ENCODE results near the gene SIPA1L2.

SIPA1L2 gene

GRCh38 chr1:232589812-232590743 lies 39.9 kb downstream of the SIPA1L2 start:
- DNase-seq (ENCODE audit: low read depth) = no peak

DNA sequence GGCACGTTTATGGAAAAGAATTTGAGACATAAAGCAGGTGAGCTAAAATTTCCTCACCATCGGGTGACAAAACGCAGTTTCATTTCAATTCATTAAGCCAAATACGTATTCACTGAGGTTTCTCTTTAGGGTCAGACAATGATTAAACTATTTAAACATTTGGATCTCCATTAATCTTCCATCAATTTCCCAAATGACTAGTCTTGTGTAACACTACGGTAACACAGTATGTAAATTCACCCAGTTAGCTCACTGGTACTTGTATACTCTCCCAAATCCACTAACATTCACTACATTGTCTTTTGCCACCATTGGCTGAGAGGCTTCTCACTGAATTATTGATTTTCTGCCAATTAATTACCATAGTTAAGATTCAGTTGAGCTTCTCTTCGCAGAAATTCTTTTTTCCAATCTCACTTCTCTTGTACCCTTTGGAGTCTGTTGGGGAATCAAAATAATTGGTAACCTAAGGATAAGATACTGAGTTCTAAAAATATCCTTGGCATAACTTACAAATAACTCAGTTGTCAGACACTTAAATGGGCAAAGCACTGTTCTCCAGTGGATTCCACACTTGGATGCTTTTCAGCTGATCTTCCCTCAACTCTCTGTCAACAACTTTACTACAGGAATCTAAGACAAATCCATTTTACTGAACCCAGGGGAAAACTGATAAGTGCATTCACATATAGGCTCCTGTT lies 40.7 kb downstream of the SIPA1L2 start:
- DNase-seq (ENCODE audit: low read depth) = no peak

DNA sequence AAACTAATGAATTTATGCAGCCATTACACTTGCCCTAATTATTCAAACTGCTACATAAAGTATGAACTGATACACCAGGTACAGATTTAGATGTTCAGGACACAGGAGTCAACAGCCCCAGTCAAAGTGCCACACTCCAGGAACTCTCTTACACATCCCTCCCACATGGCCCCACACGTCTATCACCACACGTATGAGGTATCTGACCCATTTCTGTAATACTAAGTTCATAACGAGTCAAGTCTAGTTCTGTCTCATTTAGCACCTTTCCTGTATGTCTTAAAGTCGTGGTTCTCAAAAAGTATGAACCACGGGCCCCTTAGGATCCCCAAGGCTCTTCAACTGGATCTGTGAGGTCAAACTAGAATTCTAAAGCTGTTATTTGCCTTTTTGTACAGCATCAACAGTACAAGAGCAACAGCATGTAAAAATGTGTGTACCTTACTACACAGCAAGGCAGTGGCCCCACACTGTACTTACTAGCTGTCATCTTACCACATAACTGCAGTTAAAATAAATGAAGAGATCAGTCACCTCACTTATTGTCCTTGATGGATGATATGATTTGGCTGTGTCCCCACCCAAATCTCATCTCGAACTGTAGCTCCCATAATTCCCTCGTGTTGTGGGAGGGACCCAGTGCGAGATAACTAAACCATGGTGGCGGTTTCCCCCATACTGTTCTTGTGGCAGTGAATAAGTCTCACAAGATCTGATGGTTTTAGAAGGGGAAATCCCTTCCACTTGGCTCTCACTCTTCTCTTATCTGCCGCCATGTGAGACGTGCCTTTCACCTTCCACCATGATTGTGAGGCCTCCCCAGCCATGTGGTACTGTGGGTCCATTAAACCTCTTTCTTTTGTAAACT lies 42.6 kb downstream of the SIPA1L2 start:
- no peak for DNase-seq (ENCODE audit: low read depth)

GRCh38 chr1:232586679-232587078 lies 43.3 kb downstream of the SIPA1L2 start:
- DNase-seq (ENCODE audit: low read depth) = no peak

GRCh38 chr1:232585486-232585885 lies 44.4 kb downstream of the SIPA1L2 start:
- DNase-seq (ENCODE audit: low read depth) = no peak

GRCh38 chr1:232581932-232582331 lies 48.0 kb downstream of the SIPA1L2 start:
- no peak for DNase-seq (ENCODE audit: low read depth)
